ENCODE results near the gene C16orf54.
"Not testable (repeated sequence)": the region's sequence is repeated elsewhere in the genome, so short reads cannot be mapped to it uniquely, and the experiment has no call there.

Gene C16orf54

GRCh38 chr16:29769507-29769906, 23.7 kb upstream of the C16orf54 start:
- no peak for DNase-seq

- no peak for DNase-seq
These were observed 21.3 kb upstream of the C16orf54 start for GRCh38 chr16:29767062-29767461.

- DNase-seq = no peak
These were observed 20.8 kb upstream of the C16orf54 start for GRCh38 chr16:29766571-29766970.

- no peak for DNase-seq
These were observed 19.6 kb upstream of the C16orf54 start for GRCh38 chr16:29765167-29766032.

- no peak for DNase-seq
These were observed 17.5 kb upstream of the C16orf54 start for GRCh38 chr16:29763326-29763725.

GRCh38 chr16:29761882-29762281, 16.1 kb upstream of the C16orf54 start:
- no peak for DNase-seq

GRCh38 chr16:29761280-29761651, 15.5 kb upstream of the C16orf54 start:
- DNase-seq = not testable (repeated sequence)

- no peak for DNase-seq
These were observed 14.9 kb upstream of the C16orf54 start for GRCh38 chr16:29760567-29761279.

- DNase-seq = peak; percentile 43
These were observed 12.2 kb upstream of the C16orf54 start for GRCh38 chr16:29757950-29758466.

GRCh38 chr16:29757086-29757485, 11.3 kb upstream of the C16orf54 start:
- DNase-seq = not testable (repeated sequence)

GRCh38 chr16:29756654-29757053, 10.9 kb upstream of the C16orf54 start:
- no peak for DNase-seq

- DNase-seq = no peak
These were observed 7.7 kb upstream of the C16orf54 start for GRCh38 chr16:29753516-29753915.

- DNase-seq = not testable (repeated sequence)
These were observed 3.0 kb upstream of the C16orf54 start for GRCh38 chr16:29748760-29749149.

GRCh38 chr16:29747947-29748759, 2.4 kb upstream of the C16orf54 start:
- no peak for DNase-seq

GRCh38 chr16:29746518-29746917, 728 bp upstream of the C16orf54 start:
- DNase-seq = not testable (repeated sequence)

GRCh38 chr16:29745121-29745852, 503 bp downstream of the C16orf54 start:
- DNase-seq = no peak

GRCh38 chr16:29744541-29745101, 1.2 kb downstream of the C16orf54 start:
- no peak for DNase-seq

GRCh38 chr16:29743827-29744531, 1.8 kb downstream of the C16orf54 start:
- no peak for DNase-seq

GRCh38 chr16:29743475-29743826, 2.3 kb downstream of the C16orf54 start:
- no peak for DNase-seq

GRCh38 chr16:29742683-29743275, 3.0 kb downstream of the C16orf54 start:
- DNase-seq = no peak

GRCh38 chr16:29740630-29741015, 5.2 kb downstream of the C16orf54 start:
- DNase-seq = not testable (repeated sequence)

Measured in fibroblast of skin of back (primary cell).